RPMI7951 (cell line): Measurements from ENCODE around the gene LYRM1. TPM values are rescaled to one million over a fixed set of nuclear protein-coding genes. Genes with fewer than 3 reads are reported as not detected.
"Not testable (repeated sequence)": the region's sequence is repeated elsewhere in the genome, so short reads cannot be mapped to it uniquely, and the experiment has no call there.

Experiments
- DNase-seq: peaks from one replicate; pipeline ENCODE4 v3.0.0-alpha.2; 2012; ENCODE audit warnings: low read depth
- total RNA-seq: library from RNA; depleted of rRNA; stranded (reverse); fragments of >200 nt; shearing (Covaris generic); gene quantifications from 2 replicates; pipeline ENCODE4 v1.2.3, GENCODE V29; 2014

The LYRM1 gene
- total RNA-seq, 1 experiment from 2014 or later, result 38.4 TPM

- peak; percentile 52 for DNase-seq
Measured at GRCh38 chr16:20901436-20902112, 1.0 kb downstream of the LYRM1 start.

GRCh38 chr16:20902426-20902825, 1.9 kb downstream of the LYRM1 start:
- no peak for DNase-seq

GRCh38 chr16:20903116-20903898, 2.7 kb downstream of the LYRM1 start:
- DNase-seq, result peak; percentile 38

- no peak for DNase-seq
Measured at GRCh38 chr16:20903899-20904506, 3.4 kb downstream of the LYRM1 start.

GRCh38 chr16:20904507-20905081, 4.0 kb downstream of the LYRM1 start:
- DNase-seq, result peak; percentile 80

GRCh38 chr16:20905576-20905975, 5.0 kb downstream of the LYRM1 start:
- no peak for DNase-seq

- peak; percentile 81 for DNase-seq
Measured at GRCh38 chr16:20906341-20907255, 6.0 kb downstream of the LYRM1 start.

- peak; percentile 83 for DNase-seq
Measured at GRCh38 chr16:20910781-20911321, 10.3 kb downstream of the LYRM1 start.

- peak; percentile 50 for DNase-seq
Measured at GRCh38 chr16:20911361-20911760, 10.8 kb downstream of the LYRM1 start.

GRCh38 chr16:20916289-20916688, 15.7 kb downstream of the LYRM1 start:
- no peak for DNase-seq

GRCh38 chr16:20916942-20917341, 16.4 kb downstream of the LYRM1 start:
- DNase-seq, result no peak

GRCh38 chr16:20918486-20919239, 18.1 kb downstream of the LYRM1 start:
- DNase-seq, result peak; percentile 85

GRCh38 chr16:20920091-20920490, 19.5 kb downstream of the LYRM1 start:
- DNase-seq, result no peak

GRCh38 chr16:20920799-20921198, 20.2 kb downstream of the LYRM1 start:
- no peak for DNase-seq

- DNase-seq, result no peak
Measured at GRCh38 chr16:20923876-20924275, 23.3 kb downstream of the LYRM1 start.

GRCh38 chr16:20925751-20926150, 25.2 kb downstream of the LYRM1 start:
- DNase-seq, result no peak

GRCh38 chr16:20928774-20929411, 28.3 kb downstream of the LYRM1 start:
- no peak for DNase-seq

- DNase-seq, result not testable (repeated sequence)
Measured at GRCh38 chr16:20929676-20930364, 29.2 kb downstream of the LYRM1 start.

GRCh38 chr16:20930365-20930690, 29.8 kb downstream of the LYRM1 start:
- no peak for DNase-seq
